ENCODE results near the gene PFDN4. TPM values are rescaled to one million over a fixed set of nuclear protein-coding genes. Genes with fewer than 3 reads are reported as not detected.

Gene PFDN4
- total RNA-seq, 1 donor from 2014 or later = 15.3 TPM

DNA sequence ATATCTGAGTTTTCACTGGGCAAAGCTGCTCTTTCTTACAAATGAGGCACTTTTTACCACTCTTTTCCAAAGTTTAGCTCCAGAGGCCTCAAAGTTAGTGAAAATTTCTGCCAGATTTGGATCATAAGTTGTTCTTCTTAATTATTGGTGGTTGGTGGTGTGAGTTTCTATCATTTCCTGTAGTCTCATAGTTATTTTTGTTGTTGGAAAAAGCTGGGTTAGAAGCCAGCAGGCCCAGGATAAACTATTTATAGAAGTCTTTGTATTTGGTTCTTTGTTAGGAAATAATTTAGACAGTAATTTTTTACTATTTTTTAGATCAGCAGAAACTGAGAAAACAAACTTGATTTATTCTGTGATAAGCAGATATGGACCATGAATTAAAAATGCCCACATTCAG, 10.6 kb downstream of the PFDN4 start:
- H3K36me3 ChIP-seq = peaks cover 40% of the 10 kb centered on the region
- peaks cover 6% of the 10 kb centered on the region for H3K4me1 ChIP-seq
- TF ChIP-seq, protein P1, sequence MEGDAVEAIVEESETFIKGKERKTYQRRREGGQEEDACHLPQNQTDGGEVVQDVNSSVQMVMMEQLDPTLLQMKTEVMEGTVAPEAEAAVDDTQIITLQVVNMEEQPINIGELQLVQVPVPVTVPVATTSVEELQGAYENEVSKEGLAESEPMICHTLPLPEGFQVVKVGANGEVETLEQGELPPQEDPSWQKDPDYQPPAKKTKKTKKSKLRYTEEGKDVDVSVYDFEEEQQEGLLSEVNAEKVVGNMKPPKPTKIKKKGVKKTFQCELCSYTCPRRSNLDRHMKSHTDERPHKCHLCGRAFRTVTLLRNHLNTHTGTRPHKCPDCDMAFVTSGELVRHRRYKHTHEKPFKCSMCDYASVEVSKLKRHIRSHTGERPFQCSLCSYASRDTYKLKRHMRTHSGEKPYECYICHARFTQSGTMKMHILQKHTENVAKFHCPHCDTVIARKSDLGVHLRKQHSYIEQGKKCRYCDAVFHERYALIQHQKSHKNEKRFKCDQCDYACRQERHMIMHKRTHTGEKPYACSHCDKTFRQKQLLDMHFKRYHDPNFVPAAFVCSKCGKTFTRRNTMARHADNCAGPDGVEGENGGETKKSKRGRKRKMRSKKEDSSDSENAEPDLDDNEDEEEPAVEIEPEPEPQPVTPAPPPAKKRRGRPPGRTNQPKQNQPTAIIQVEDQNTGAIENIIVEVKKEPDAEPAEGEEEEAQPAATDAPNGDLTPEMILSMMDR (IDR thresholded peaks at IDR 0.05) = no peak
- ATAC-seq = no peak
- DNase-seq = no peak
- no peaks in the 10 kb centered on the region for H3K27me3 ChIP-seq (ENCODE audit: low read depth)
- no peak overlapping the region for H3K4me3 ChIP-seq
- H3K9me3 ChIP-seq = no peaks in the 10 kb centered on the region
- intact Hi-C loops (cut with DNase I) = no loop called here
- no peak overlapping the region for H3K27ac ChIP-seq

DNA sequence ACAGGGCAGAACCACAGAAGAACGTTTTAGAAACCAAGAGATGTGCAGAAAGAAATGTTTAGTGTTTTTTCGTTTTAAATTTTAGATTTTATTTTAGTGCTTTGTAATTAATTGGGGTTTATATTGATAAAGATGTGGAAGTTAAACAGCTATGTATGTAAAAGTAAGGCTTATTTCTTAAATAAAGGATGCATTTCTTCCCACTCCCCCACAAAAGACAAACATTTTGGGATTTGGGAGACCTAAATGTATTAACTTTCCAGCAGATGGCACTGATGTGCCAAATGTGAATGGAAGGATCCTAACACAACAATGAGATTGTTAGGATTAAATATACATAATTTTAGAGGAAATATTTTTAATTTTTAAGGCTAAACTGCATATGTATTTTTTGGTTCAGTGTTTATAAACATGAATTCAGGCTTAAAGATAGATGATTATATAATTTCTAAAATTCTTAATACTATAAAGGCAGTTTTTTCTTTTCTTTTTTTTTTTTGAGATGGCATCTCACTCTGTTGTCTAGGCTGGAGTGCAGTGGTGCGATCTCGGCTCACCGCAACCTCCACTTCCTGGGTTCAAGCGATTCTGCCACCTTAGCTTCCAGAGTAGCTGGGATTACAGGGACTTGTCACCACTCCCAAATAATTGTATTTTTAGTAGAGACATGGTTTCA, 12.0 kb downstream of the PFDN4 start:
- Histone ChIP-seq H3K27ac (no peak overlapping the region), H3K9me3 (no peaks in the 10 kb centered on the region), H3K4me1 (peaks cover 6% of the 10 kb centered on the region), H3K36me3 (peaks cover 34% of the 10 kb centered on the region), H3K4me3 (no peak overlapping the region), H3K27me3 (ENCODE audit: low read depth) (no peaks in the 10 kb centered on the region)
- ATAC-seq (no peak), DNase-seq (no peak)
- TF ChIP-seq, protein P1 (IDR thresholded peaks at IDR 0.05) = peak; percentile 37
- intact Hi-C loops (cut with DNase I) = no loop called here

DNA sequence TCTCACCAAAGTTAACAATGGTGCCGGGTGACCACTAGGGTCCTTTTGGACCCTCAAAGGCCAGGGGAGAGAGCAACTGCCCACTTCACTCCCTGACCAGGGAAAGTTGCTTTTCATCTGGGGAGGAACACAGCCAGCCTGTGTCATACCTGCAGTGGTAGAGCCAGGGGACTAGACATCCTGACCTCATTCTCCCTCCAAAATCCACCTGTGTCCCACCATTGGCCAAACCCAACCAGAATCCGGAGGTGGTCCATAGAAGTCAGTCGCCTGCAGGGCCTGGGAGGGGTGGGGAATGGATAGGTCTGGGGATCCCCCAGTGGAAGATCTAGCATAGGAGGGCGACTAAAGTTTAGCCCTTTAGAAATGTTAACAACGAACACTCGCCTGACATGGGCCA, 12.8 kb downstream of the PFDN4 start:
- Histone ChIP-seq H3K27ac (no peak overlapping the region), H3K4me3 (no peak overlapping the region), H3K36me3 (peaks cover 25% of the 10 kb centered on the region), H3K27me3 (ENCODE audit: low read depth) (no peaks in the 10 kb centered on the region), H3K4me1 (peaks cover 6% of the 10 kb centered on the region), H3K9me3 (no peaks in the 10 kb centered on the region)
- no peak for ATAC-seq
- intact Hi-C loops (cut with DNase I) = no loop called here
- DNase-seq = no peak
- TF ChIP-seq, protein P1 (IDR thresholded peaks at IDR 0.05) = no peak

DNA sequence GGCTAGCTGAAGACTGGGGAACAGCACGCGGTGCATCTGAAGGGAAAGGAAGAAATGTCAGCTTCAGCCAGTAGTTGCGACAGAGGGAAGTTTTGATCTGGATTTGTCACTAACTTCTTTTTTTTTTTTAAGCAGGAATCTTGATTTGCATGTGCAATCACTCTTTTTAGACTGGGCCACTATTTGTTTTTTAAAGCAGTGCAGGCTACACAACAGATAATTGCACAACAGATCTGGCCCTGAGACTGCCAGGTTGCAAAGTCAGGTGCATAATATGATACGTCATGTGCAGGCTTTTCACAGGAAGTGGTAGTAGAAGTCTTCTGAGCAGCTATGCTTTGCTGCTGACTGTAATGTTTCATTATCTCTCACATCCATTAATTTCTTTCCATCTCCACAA, 13.5 kb downstream of the PFDN4 start:
- ATAC-seq = peak; percentile 24 to 65

DNA sequence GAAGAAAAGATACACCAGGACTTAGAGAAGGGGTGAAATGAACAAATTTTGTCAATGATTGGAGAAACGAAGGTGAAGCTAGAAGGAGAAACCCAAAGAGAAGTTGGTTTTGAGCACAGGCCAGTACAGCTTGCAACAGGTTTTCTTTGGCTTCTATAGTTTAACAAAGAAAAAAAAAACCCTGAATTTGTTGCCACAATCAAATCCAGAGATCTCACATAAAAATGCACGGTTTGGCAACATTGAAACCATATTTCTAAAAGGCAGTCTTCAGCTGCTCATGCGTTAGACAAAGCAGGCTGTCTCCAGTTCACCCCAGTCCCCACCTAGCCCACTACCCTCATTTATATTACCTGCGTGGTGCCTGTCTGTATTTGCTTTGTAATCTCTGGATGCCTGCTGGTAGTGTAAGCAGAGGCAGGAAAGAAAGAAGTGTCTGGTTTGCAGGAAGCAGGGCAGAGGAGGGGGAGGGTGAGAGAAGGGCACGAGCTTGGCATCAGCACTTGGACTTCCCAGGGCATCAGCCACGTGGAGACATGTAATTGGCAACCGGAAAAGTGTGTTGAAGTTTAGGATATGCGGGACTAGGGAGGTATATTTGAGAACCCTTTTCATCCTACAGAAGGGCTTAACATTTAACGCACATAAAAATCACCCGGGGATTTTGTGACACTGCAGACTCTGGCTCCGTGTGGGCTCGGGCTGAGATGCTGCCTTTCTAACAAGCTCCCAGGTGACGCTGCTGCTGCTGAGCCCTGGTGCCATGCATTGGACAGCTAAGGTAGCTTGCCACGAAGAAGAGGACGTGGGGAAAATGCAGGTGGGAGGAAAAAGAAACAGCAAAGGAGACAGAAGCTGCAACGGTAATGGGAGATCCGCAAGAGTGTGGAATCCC, 14.4 kb downstream of the PFDN4 start:
- TF ChIP-seq, protein P1 (IDR thresholded peaks at IDR 0.05) = no peak
- H3K4me1 ChIP-seq = peaks cover 6% of the 10 kb centered on the region
- no peaks in the 10 kb centered on the region for H3K27me3 ChIP-seq (ENCODE audit: low read depth)
- ATAC-seq (no peak), DNase-seq (no peak)
- H3K36me3 ChIP-seq = peaks cover 10% of the 10 kb centered on the region
- no peak overlapping the region for H3K4me3 ChIP-seq
- intact Hi-C loops (cut with DNase I) = no loop called here
- H3K27ac ChIP-seq = no peak overlapping the region
- H3K9me3 ChIP-seq = no peaks in the 10 kb centered on the region

More for the DNA sequence above, 13.5 kb downstream of the PFDN4 start:
- H3K9me3 ChIP-seq = no peaks in the 10 kb centered on the region
- no peak for DNase-seq
- TF ChIP-seq, protein P1 (IDR thresholded peaks at IDR 0.05) = no peak
- H3K27me3 ChIP-seq (ENCODE audit: low read depth) = no peaks in the 10 kb centered on the region
- intact Hi-C loops (cut with DNase I) = no loop called here
- H3K36me3 ChIP-seq = peaks cover 19% of the 10 kb centered on the region
- H3K4me3 ChIP-seq = no peak overlapping the region
- H3K4me1 ChIP-seq = peaks cover 6% of the 10 kb centered on the region
- H3K27ac ChIP-seq = no peak overlapping the region

All from lower lobe of right lung (tissue), 2 donors.